NCI-H2196 (cell line): ENCODE data around the gene TRPM1.
"Not testable (repeated sequence)": the region's sequence is repeated elsewhere in the genome, so short reads cannot be mapped to it uniquely, and the experiment has no call there.

ENCODE experiments used
- DNase-seq: peaks from one replicate; lab custom pipeline; 2025; ENCODE audit not compliant: unreplicated experiment; lab: John Stamatoyannopoulos, UW

The TRPM1 gene

GRCh38 chr15:31127596-31128261 lies 26.2 kb upstream of the TRPM1 start:
- no peak for DNase-seq

- no peak for DNase-seq
These were observed 23.5 kb upstream of the TRPM1 start for GRCh38 chr15:31125061-31125460.

- DNase-seq = no peak
These were observed 15.0 kb upstream of the TRPM1 start for GRCh38 chr15:31116423-31117030.

- DNase-seq = no peak
These were observed 9.6 kb upstream of the TRPM1 start for GRCh38 chr15:31111091-31111647.

- DNase-seq = no peak
These were observed 7.3 kb upstream of the TRPM1 start for GRCh38 chr15:31108836-31109235.

GRCh38 chr15:31106495-31107300 lies 5.2 kb upstream of the TRPM1 start:
- no peak for DNase-seq

GRCh38 chr15:31104003-31104402 lies 2.5 kb upstream of the TRPM1 start:
- no peak for DNase-seq

GRCh38 chr15:31102374-31103342 lies 1.1 kb upstream of the TRPM1 start:
- DNase-seq = no peak

GRCh38 chr15:31102039-31102321 lies 455 bp upstream of the TRPM1 start:
- no peak for DNase-seq

- DNase-seq = no peak
These were observed 787 bp downstream of the TRPM1 start for GRCh38 chr15:31100738-31101137.

- DNase-seq = no peak
These were observed 2.4 kb downstream of the TRPM1 start for GRCh38 chr15:31098953-31099740.

GRCh38 chr15:31098491-31098917 lies 3.0 kb downstream of the TRPM1 start:
- no peak for DNase-seq

- no peak for DNase-seq
These were observed 5.0 kb downstream of the TRPM1 start for GRCh38 chr15:31096563-31096962.

- DNase-seq = no peak
These were observed 10.0 kb downstream of the TRPM1 start for GRCh38 chr15:31091481-31091880.

- DNase-seq = no peak
These were observed 10.8 kb downstream of the TRPM1 start for GRCh38 chr15:31090766-31091165.

- no peak for DNase-seq
These were observed 12.0 kb downstream of the TRPM1 start for GRCh38 chr15:31089368-31090047.

- no peak for DNase-seq
These were observed 12.7 kb downstream of the TRPM1 start for GRCh38 chr15:31088672-31089367.

- DNase-seq = not testable (repeated sequence)
These were observed 13.5 kb downstream of the TRPM1 start for GRCh38 chr15:31088041-31088440.

- no peak for DNase-seq
These were observed 15.2 kb downstream of the TRPM1 start for GRCh38 chr15:31086344-31086743.
